ENCODE measurements around the gene APC2.

The APC2 gene

DNA sequence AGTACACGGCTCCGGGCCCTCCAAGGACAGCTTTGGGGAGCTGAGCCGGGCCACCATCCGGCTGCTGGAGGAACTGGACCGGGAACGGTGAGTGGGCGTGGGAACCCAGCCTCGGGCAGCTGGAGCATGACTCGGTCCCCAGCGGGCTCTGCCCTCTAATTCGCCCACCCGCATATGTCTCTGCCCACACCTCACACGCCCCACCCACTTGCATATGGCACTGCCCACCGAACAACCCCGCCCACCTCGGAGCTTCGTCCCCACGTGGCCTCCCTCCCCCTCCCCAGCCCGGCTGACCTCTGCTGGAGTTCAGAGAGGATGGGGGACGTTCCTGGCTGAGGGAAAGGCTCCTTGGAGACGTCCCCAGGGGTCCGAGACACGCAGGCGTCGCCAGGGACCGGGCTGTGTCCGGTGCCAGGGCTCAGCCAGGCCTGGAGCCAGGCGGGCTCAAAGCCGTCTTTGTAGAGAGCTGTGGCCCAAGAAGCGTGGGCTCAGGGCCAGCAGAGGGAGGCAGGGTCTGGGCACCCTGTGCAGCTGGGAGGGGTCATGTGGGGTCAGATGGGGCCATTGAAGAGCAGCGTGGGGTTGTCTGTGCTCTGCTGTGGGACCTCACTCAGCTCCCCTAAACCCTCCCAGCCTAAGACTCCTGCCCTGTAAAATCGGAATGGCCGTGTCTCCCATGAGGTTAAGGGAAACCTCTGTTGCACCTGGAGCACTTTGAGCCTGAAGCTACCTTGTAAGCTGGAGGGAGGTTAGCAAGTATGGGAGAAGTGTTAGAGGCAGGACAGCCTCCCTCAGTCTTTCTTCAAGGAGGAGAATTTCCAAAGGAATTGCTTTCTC lies 3.8 kb downstream of the APC2 start:
- DNase-seq: peak; percentile 75
- H3K27me3 ChIP-seq (ENCODE audit: insufficient read depth, low read depth, severe bottlenecking): peaks cover 34% of the 10 kb centered on the region

GRCh38 chr19:1455002-1455335 lies 5.0 kb downstream of the APC2 start:
- H3K9me3 ChIP-seq (ENCODE audit: severe bottlenecking): no peaks in the 10 kb centered on the region
- TF ChIP-seq CTCF (IDR thresholded peaks at IDR 0.05; ENCODE audit: low read depth, low read length): no peak
- no peak for DNase-seq
- no peak overlapping the region for H3K4me3 ChIP-seq (ENCODE audit: low read depth, low read length)
- peaks cover 13% of the 10 kb centered on the region for H3K36me3 ChIP-seq
- H3K27ac ChIP-seq: no peak overlapping the region
- H3K27me3 ChIP-seq (ENCODE audit: insufficient read depth, low read depth, severe bottlenecking): peaks cover 27% of the 10 kb centered on the region

More for the DNA sequence above, 3.8 kb downstream of the APC2 start:
- Histone ChIP-seq H3K4me3 (ENCODE audit: low read depth, low read length) (peak overlapping the region; percentile 12; the same call in 1 of the 2 replicates), H3K27ac (peak overlapping the region; percentile 36), H3K36me3 (peaks cover 9% of the 10 kb centered on the region; the same call in 1 of the 2 replicates), H3K9me3 (ENCODE audit: severe bottlenecking) (no peaks in the 10 kb centered on the region)
- TF ChIP-seq CTCF (IDR thresholded peaks at IDR 0.05; ENCODE audit: low read depth, low read length): no peak

- H3K27me3 ChIP-seq (ENCODE audit: insufficient read depth, low read depth, severe bottlenecking): peaks cover 21% of the 10 kb centered on the region
- DNase-seq: peak; percentile 81
- H3K36me3 ChIP-seq: peaks cover 18% of the 10 kb centered on the region
- no peak overlapping the region for H3K4me3 ChIP-seq (ENCODE audit: low read depth, low read length)
- H3K9me3 ChIP-seq (ENCODE audit: severe bottlenecking): no peaks in the 10 kb centered on the region
- no peak for TF ChIP-seq CTCF (IDR thresholded peaks at IDR 0.05; ENCODE audit: low read depth, low read length)
- H3K27ac ChIP-seq: no peak overlapping the region
These were observed 5.6 kb downstream of the APC2 start for GRCh38 chr19:1455336-1456120.

DNA sequence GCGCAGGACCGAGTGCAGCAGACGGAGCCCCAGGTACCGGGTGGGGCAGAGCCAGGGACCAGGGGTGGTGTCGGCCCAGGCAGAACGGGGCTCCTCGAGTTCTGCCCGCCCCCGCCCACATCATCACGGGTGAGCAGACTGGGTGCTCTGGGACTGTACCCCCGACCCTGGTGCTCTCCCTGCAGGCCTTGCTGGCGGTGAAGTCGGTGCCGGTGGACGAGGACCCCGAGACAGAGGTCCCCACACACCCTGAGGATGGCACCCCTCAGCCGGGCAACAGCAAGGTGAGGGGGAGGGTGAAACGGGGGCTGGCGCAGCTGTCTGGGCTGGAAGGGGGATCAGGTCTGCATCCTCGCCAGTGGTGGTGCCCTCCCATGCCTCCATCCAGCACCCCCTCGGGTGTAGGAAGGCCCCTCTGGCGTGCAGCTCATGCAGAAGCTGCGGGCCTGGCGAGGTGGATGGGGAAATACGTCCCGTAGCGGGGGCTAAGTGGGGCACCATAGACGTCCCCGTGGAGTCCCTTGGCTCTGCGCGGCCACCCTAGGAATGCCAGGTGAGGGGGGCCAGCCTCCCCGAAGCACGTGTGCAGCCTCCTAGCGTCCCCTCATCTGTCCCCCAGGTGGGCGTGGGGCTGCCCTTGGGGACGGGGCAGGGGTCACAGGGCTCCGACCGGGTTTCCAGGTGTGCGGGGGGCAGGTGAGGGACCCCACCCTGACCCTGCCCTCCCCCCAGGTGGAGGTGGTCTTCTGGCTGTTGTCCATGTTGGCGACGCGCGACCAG lies 6.4 kb downstream of the APC2 start:
- H3K27ac ChIP-seq: no peak overlapping the region

More for the DNA sequence above, 6.4 kb downstream of the APC2 start:
- no peak overlapping the region for H3K4me3 ChIP-seq (ENCODE audit: low read depth, low read length)
- H3K27me3 ChIP-seq (ENCODE audit: insufficient read depth, low read depth, severe bottlenecking): peaks cover 14% of the 10 kb centered on the region
- H3K36me3 ChIP-seq: peaks cover 25% of the 10 kb centered on the region
- no peak for TF ChIP-seq CTCF (IDR thresholded peaks at IDR 0.05; ENCODE audit: low read depth, low read length)
- H3K9me3 ChIP-seq (ENCODE audit: severe bottlenecking): no peaks in the 10 kb centered on the region
- no peak for DNase-seq

Data from WERI-Rb-1 (cell line).